GM18868 (cell line): Measurements from ENCODE around the gene PEAK1.
A peak's percentile ranks its signal among the peaks of the same experiment; 100 is the strongest.

Experiments used
- ATAC-seq: cut with Tn5 transposase; IDR thresholded peaks from one replicate; pipeline ENCODE4 v1.9.1; 2021; ENCODE audit warnings: mild to moderate bottlenecking, moderate library complexity; ENCODE audit not compliant: unreplicated experiment

Gene PEAK1

GRCh38 chr15:77099741-77100463 lies 320.0 kb downstream of the PEAK1 start:
- ATAC-seq = no peak

- no peak for ATAC-seq
Observed at GRCh38 chr15:77098572-77098971, 321.3 kb downstream of the PEAK1 start.

- ATAC-seq = no peak
Observed at GRCh38 chr15:77097921-77098320, 322.0 kb downstream of the PEAK1 start.

- ATAC-seq = no peak
Observed at GRCh38 chr15:77097248-77097721, 322.6 kb downstream of the PEAK1 start.

- ATAC-seq = no peak
Observed at GRCh38 chr15:77096541-77096940, 323.4 kb downstream of the PEAK1 start.

- no peak for ATAC-seq
Observed at GRCh38 chr15:77096138-77096537, 323.8 kb downstream of the PEAK1 start.

- no peak for ATAC-seq
Observed at GRCh38 chr15:77094397-77095030, 325.4 kb downstream of the PEAK1 start.

GRCh38 chr15:77093436-77093835 lies 326.5 kb downstream of the PEAK1 start:
- ATAC-seq = no peak

GRCh38 chr15:77091097-77091496 lies 328.8 kb downstream of the PEAK1 start:
- ATAC-seq = no peak

- no peak for ATAC-seq
Observed at GRCh38 chr15:77087213-77087612, 332.7 kb downstream of the PEAK1 start.

GRCh38 chr15:77085297-77085696 lies 334.6 kb downstream of the PEAK1 start:
- ATAC-seq = peak; percentile 49

GRCh38 chr15:77084436-77084835 lies 335.5 kb downstream of the PEAK1 start:
- no peak for ATAC-seq

GRCh38 chr15:77083381-77084160 lies 336.3 kb downstream of the PEAK1 start:
- ATAC-seq = peak; percentile 77

- ATAC-seq = no peak
Observed at GRCh38 chr15:77081971-77082370, 337.9 kb downstream of the PEAK1 start.

GRCh38 chr15:77076323-77076915 lies 343.5 kb downstream of the PEAK1 start:
- ATAC-seq = no peak

GRCh38 chr15:77075528-77075927 lies 344.4 kb downstream of the PEAK1 start:
- ATAC-seq = no peak

- ATAC-seq = no peak
Observed at GRCh38 chr15:77074350-77074749, 345.6 kb downstream of the PEAK1 start.

GRCh38 chr15:77071305-77072223 lies 348.3 kb downstream of the PEAK1 start:
- no peak for ATAC-seq

- peak; percentile 91 for ATAC-seq
Observed at GRCh38 chr15:77070495-77071304, 349.2 kb downstream of the PEAK1 start, which contains the start of gene TSPAN3. TSPAN3 (minus strand) TSS chr15:77071109; CDS start chr15:77070954, 155 bp downstream.
